NOMO-1 treated with DMSO at 0.1 percent for 48 hours (cell line): Measurements from ENCODE around the gene ATP8B3.

Experiments used
- DNase-seq: peaks from one replicate; lab custom pipeline; 2025; ENCODE audit not compliant: unreplicated experiment; lab: John Stamatoyannopoulos, UW

Gene ATP8B3

GRCh38 chr19:1748115-1748872, 63.8 kb downstream of the ATP8B3 start:
- peak; percentile 28 for DNase-seq

DNA sequence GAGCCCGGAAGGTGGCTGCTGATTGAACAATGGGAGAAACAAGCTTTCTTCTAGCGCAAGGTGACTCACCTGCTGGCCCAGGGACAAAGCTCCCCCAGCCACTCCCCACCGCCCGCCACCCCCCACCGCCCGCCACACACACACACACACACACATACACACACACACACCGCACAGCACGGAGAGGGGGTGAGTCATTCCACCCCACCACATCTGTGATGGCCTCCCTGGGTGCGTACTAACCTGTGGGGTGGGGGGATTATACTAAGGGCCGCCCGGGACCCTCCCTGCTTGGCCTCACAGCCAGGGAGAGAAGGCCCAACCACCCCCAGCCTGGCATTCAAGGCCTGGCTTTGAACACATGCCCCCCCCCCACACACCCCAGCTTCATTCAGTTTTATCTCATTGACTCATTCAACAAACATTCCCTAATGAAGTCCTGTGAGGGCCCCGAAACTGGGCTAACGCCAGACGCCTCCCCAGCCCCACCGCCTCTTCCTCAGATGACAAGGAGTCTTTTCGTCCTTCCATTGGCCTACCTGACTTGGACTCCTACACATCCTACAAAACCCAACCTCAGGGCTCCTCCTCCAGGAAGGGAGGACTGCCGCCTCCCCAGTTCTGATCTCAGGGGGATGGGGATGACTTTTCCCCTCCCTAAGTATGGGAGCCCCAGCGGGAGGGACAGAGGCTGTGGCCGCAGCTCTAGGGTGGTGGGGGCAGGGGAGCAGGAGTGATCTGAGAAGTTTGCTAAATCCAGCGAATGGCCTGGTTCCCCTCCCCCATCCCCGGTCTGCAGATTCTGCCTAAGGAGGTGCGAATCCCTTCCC, 64.6 kb downstream of the ATP8B3 start:
- no peak for DNase-seq

DNA sequence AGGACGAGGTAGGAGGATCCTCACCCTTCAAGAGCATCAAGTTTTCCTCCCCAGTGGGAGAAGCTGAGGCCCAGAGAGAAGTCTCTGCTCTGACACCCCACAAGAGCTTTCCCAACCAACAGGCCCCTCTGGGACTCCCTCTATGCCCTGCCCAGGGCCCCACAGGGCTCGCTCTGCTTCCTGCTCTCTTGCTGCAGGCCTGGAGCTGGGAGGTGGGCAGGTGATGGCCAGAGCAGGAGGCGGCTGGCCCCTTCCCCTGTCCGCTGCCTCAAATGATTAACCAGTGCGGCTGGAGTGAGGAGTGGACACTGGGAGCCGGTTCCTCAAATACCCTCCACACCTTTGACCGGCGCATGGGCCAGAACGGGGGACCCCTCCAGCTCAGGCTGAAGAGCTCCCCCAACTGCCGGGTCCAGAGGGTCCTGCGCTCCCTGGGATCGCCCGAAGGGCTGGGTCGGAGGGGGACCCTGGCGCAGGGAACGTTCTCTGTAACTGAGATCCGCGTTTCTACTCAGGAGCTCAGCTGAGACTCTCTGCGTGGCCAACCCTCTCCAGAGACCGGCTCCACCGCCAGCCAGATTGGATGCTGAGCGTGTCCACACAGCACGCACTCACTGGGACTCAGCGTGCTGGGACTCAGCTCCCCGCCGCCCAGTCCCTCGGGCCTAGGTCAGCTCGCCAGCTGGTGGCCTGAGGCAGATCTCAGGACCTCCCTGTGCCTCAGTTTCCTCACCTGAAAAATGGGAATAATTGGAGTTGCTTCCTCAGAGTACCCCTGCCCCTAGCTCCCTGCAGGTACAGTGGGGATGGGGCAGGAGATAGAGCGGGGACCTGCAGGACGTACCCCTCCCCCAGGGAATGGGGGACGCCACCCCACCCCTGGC, 65.4 kb downstream of the ATP8B3 start:
- no peak for DNase-seq

- DNase-seq, result no peak
Observed at GRCh38 chr19:1745589-1746031, 66.5 kb downstream of the ATP8B3 start.

DNA sequence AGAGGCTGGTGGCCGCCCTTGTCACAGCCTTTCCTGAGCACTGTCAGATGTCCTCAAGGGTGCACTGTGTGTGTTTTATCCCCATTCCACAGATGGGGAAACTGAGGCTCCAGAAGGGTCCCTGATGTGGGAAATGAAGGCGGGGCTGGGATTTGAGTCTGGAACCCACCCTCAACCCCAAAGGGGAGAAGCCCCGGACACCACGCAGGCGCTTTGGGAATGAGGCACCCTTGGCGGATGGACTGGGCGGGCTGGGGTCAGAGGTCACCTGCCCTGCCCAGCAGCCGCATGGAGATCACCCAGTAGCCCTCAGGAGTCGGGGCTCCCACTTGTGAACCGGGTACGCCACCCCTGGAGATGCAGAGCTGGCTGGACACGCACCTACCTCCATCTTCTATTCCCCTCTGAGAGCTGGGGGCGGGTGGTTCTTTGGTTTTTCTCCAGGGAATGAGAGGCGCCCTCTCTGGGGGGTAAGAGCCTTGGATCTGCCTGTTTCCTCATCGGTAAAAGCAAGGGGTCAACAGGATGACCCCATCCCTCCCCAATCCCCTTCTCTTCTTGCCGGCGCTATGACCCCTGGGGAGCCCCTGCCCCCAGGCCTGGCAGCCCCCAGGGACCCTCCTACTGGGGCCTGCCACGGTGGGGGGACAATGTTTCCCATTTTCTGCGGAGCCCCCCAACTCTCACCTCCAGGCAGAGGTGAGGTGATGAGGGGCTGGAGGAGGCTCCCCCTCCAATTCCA, 67.1 kb downstream of the ATP8B3 start:
- no peak for DNase-seq

DNA sequence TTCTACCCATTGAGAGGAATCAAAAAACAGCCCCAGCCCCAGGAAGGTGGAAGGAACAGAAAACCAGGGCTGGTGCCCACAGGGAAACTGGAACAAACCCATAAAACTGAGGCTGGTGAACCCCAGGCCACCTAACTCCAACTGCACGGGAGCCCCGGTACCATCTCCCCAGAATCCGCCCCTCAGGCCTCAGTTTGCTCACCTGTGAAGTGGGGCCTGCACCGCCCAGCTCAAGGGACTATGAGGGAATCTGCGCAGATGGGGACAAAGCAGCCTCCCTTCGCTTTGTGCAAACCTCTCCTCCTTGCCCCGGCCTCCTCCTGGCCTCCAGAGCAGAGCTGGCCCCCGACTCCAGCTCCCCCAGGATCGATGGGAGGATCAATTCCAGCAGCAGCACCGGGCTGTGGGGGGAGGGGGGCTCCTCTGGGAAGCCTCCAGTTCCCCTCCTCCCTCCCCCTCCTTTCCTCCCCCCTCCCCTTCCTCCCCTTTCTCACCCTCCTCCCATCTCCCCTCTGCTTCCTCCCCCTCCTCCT, 67.9 kb downstream of the ATP8B3 start:
- no peak for DNase-seq

GRCh38 chr19:1742989-1743696, 68.9 kb downstream of the ATP8B3 start:
- DNase-seq, result no peak

- no peak for DNase-seq
Observed at GRCh38 chr19:1739960-1740629, 72.0 kb downstream of the ATP8B3 start.

- no peak for DNase-seq
Observed at GRCh38 chr19:1736927-1737326, 75.1 kb downstream of the ATP8B3 start.

DNA sequence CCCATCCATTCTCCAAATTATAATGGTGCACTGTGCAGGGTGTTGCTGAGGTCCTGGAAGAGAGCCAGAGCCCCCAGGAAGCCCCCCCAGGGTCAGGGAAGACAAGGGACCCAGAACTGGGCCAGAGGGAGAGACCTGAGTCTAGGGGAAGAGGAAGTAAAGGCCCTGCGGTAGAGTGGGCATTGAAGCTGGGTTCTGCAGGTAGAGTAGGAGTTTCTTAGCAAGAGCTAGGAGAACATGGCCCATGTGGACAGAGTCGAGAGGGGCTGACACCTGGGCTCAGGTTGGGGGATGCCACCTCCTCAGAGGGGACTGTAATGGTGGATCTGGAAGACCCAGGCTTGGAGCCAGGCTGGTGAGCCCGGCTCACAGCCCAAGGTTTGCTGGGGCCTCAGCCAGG, 75.8 kb downstream of the ATP8B3 start:
- DNase-seq, result no peak

- no peak for DNase-seq
Observed at GRCh38 chr19:1734321-1734966, 77.6 kb downstream of the ATP8B3 start.
